Gastroesophageal sphincter (tissue), 4 donors: Measurements from ENCODE around the gene LSP1. TPM values are rescaled to one million over a fixed set of nuclear protein-coding genes. Genes with fewer than 3 reads are reported as not detected.

ENCODE experiments used
- ATAC-seq: fragments of 150-250 bp; one replicate; pipeline ENCODE4 v1.9.1; 2016; ENCODE audit warnings: mild to moderate bottlenecking, moderate library complexity
- H3K27ac ChIP-seq, 4 donors: fragments of 200-600 bp; sonication (generic) in 3 of 4; 1 replicate in 3 of 4; 2 replicates in 1 of 4; pipeline ENCODE4 v1.5.1; 2016 to 2019
- H3K27me3 ChIP-seq: fragments of 200-600 bp; sonication (generic); one replicate; pipeline ENCODE4 v1.5.1; 2019
- H3K36me3 ChIP-seq, 2 donors: fragments of 200-600 bp; sonication (generic); one replicate each; pipeline ENCODE4 v1.5.1; 2019; ENCODE audit warnings: control low read depth in 1 of 2
- H3K4me1 ChIP-seq, 3 donors: fragments of 200-600 bp; sonication (generic); 1 replicate in 2 of 3; 2 replicates in 1 of 3; pipeline ENCODE4 v1.5.1; 2016 to 2019; ENCODE audit warnings: control low read depth in 2 of 3
- H3K4me3 ChIP-seq, 2 donors: fragments of 200-600 bp; sonication (generic); one replicate each; pipeline ENCODE4 v1.5.1; 2019; ENCODE audit warnings: mild to moderate bottlenecking in 1 of 2, moderate library complexity in 1 of 2
- H3K9me3 ChIP-seq, 3 donors: fragments of 200-600 bp; sonication (generic); one replicate each; pipeline ENCODE4 v1.5.1; 2017 to 2019; ENCODE audit warnings: control low read depth in 2 of 3
- CTCF ChIP-seq, 4 experiments: fragments of 200-600 bp in 2 of 4; fragments of 450-650 bp in 2 of 4; sonication (generic) in 1 of 4; IDR thresholded peaks; one replicate each; pipeline ENCODE4 v1.5.1; 2017 to 2019; ENCODE audit warnings: antibody characterized with exemption in 4 of 4, mild to moderate bottlenecking in 2 of 4, moderate library complexity in 2 of 4
- EP300 ChIP-seq: sonication (generic); formaldehyde crosslinking; IDR thresholded peaks from one replicate; pipeline ENCODE4 v1.6.1; 2017; ENCODE audit warnings: antibody characterized with exemption, mild to moderate bottlenecking
- POLR2A ChIP-seq, 2 donors: fragments of 450-650 bp; IDR thresholded peaks; one replicate each; pipeline ENCODE4 v1.6.1; 2017; ENCODE audit warnings: antibody characterized with exemption in 2 of 2, mild to moderate bottlenecking in 2 of 2, moderate library complexity in 1 of 2
- POLR2AphosphoS5 ChIP-seq: sonication (generic); formaldehyde crosslinking; IDR thresholded peaks from one replicate; pipeline ENCODE4 v1.6.1; 2017; ENCODE audit warnings: antibody characterized with exemption
- WGBS, 2 donors: methylation state at CpG; one replicate each; pipeline ENCODE4 v1.1.5; 2018; ENCODE audit warnings: low coverage in 1 of 2; 5-methylcytosine and 5-hydroxymethylcytosine counted together
- total RNA-seq, 4 donors: library from RNA; depleted of rRNA; stranded (reverse); fragments of >200 nt; gene quantifications; one replicate each; pipeline ENCODE4 v1.1.0, GENCODE V29; 2016

The LSP1 gene
- total RNA-seq, 4 donors from 2014 or later = 13.4 to 133 (median 47.7) TPM

GRCh38 chr11:1839924-1840779 is 12.7 kb upstream of the LSP1 start:
- Histone ChIP-seq H3K9me3 (no peaks in the 10 kb centered on the region), H3K4me3 (peak overlapping the region in 1 of 2 donors; percentile 16), H3K27ac (peak overlapping the region in 2 of 4 donors; percentile 37 to 56), H3K36me3 (no peaks in the 10 kb centered on the region), H3K4me1 (peaks cover 0 to 27% (median 0%) of the 10 kb centered on the region in 3 donors), H3K27me3 (no peaks in the 10 kb centered on the region)
- no peak for TF ChIP-seq POLR2A (IDR thresholded peaks at IDR 0.05)
- no peak for TF ChIP-seq EP300
- TF ChIP-seq CTCF (IDR thresholded peaks at IDR 0.05) = no peak
- ATAC-seq = peak; percentile 39
- WGBS, 2 donors = 60 to 100% methylated on average over 2 to 3 of the region's 26 CpGs

GRCh38 chr11:1840780-1841480 is 12.0 kb upstream of the LSP1 start:
- 79 to 100% methylated on average over 3 to 4 of the region's 37 CpGs for WGBS, 2 donors
- peaks cover 0 to 28% (median 0%) of the 10 kb centered on the region in 3 donors for H3K4me1 ChIP-seq
- no peak for ATAC-seq

GRCh38 chr11:1841511-1842148 is 11.3 kb upstream of the LSP1 start:
- Histone ChIP-seq H3K9me3 (no peaks in the 10 kb centered on the region), H3K4me1 (peaks cover 0 to 28% (median 0%) of the 10 kb centered on the region in 3 donors), H3K27me3 (peaks cover 5% of the 10 kb centered on the region), H3K27ac (no peak overlapping the region), H3K36me3 (no peaks in the 10 kb centered on the region), H3K4me3 (no peak overlapping the region)
- ATAC-seq = no peak
- no peak for TF ChIP-seq POLR2AphosphoS5
- no peak for TF ChIP-seq EP300
- no peak for TF ChIP-seq POLR2A (IDR thresholded peaks at IDR 0.05)
- TF ChIP-seq CTCF (IDR thresholded peaks at IDR 0.05) = no peak
- WGBS, 2 donors = 94% methylated on average over 6 of the region's 19 CpGs; no CpG with 5 or more reads in 1 of the 2 donors

More at GRCh38 chr11:1840780-1841480, 12.0 kb upstream of the LSP1 start:
- no peak overlapping the region for H3K27ac ChIP-seq
- no peaks in the 10 kb centered on the region for H3K36me3 ChIP-seq
- no peaks in the 10 kb centered on the region for H3K27me3 ChIP-seq
- TF ChIP-seq EP300 = no peak
- no peak for TF ChIP-seq POLR2AphosphoS5
- no peak for TF ChIP-seq POLR2A (IDR thresholded peaks at IDR 0.05)
- no peak for TF ChIP-seq CTCF (IDR thresholded peaks at IDR 0.05)
- H3K4me3 ChIP-seq = no peak overlapping the region
- no peaks in the 10 kb centered on the region for H3K9me3 ChIP-seq

GRCh38 chr11:1842149-1843097 is 10.5 kb upstream of the LSP1 start:
- no CpG with 5 or more reads among the region's 29 CpGs for WGBS, 2 donors
- peaks cover 0 to 24% (median 0%) of the 10 kb centered on the region in 3 donors for H3K4me1 ChIP-seq
- ATAC-seq = no peak
- peak overlapping the region in 1 of 4 donors; percentile 12 for H3K27ac ChIP-seq
- no peaks in the 10 kb centered on the region for H3K9me3 ChIP-seq
- peaks cover 7% of the 10 kb centered on the region for H3K27me3 ChIP-seq
- no peak overlapping the region for H3K4me3 ChIP-seq
- no peaks in the 10 kb centered on the region for H3K36me3 ChIP-seq
- TF ChIP-seq POLR2A (IDR thresholded peaks at IDR 0.05) (no peak), CTCF (IDR thresholded peaks at IDR 0.05) (no peak), EP300 (no peak), POLR2AphosphoS5 (no peak)
